A549 (cell line): ENCODE data around the gene NALCN. TPM values are rescaled to one million over a fixed set of nuclear protein-coding genes. Genes with fewer than 3 reads are reported as not detected.

Source experiments
- ATAC-seq, 2 experiments: fragments of 200-7000 bp in 1 of 2; fragments of >200 bp in 1 of 2; cut with Nextera tagmentation in 1 of 2; cut with Tn5 transposase in 1 of 2; 3 replicates each; pipeline versions ENCODE4 v1.8.0 to v1.9.1; 2018 to 2020; ENCODE audit warnings: mild to moderate bottlenecking in 1 of 2, moderate library complexity in 1 of 2
- CTCF ChIA-PET: fragments of 300-600 bp; sonication (Branson Sonifier 250); formaldehyde crosslinking; extraction: SDS; loops from one replicate; lab custom pipeline; 2021; ENCODE audit warnings: antibody characterized with exemption, inconsistent platforms; lab: Yijun Ruan, JAX
- POLR2A ChIA-PET: fragments of 350-600 bp; formaldehyde crosslinking; extraction: SDS; loops from one replicate; lab custom pipeline; 2021; ENCODE audit warnings: antibody characterized with exemption, inconsistent platforms; lab: Yijun Ruan, JAX
- DNase-seq, 2 experiments: peaks; one replicate each; pipeline versions ENCODE4 v3.0.0 to v3.0.0-alpha.2; 2011 to 2016; ENCODE audit warnings: low read depth in 1 of 2, low spot score in 1 of 2
- FAIRE-seq: peaks from 2 replicates; lab custom pipeline; 2011; peaks lifted over from hg19 to GRCh38; lab: Jason Lieb, UNC
- H3K27ac ChIP-seq, 2 experiments: fragments of >200 bp; sonication (Bioruptor Twin); formaldehyde crosslinking; 3 replicates each; pipeline ENCODE4 v1.5.1; 2016 to 2017
- H3K4me1 ChIP-seq: fragments of >200 bp; sonication (Bioruptor Twin); formaldehyde crosslinking; 3 replicates; pipeline ENCODE4 v1.6.1; 2016
- H3K4me2 ChIP-seq: fragments of >200 bp; sonication (Bioruptor Twin); formaldehyde crosslinking; 3 replicates; pipeline ENCODE4 v1.6.1; 2016
- H3K4me3 ChIP-seq: fragments of >200 bp; sonication (Bioruptor Twin); formaldehyde crosslinking; 3 replicates; pipeline ENCODE4 v1.5.1; 2016
- H3K9me3 ChIP-seq: fragments of >200 bp; sonication (Bioruptor Twin); formaldehyde crosslinking; 3 replicates; pipeline ENCODE4 v1.6.1; 2016
- ATOH8 ChIP-seq: fragments of 250-450 bp; sonication (Bioruptor Pico); IDR thresholded peaks from 2 replicates; pipeline ENCODE4 v1.5.0; 2020; ENCODE audit warnings: low read depth, mild to moderate bottlenecking, moderate library complexity
- CTCF ChIP-seq: fragments of >200 bp; sonication (Bioruptor Twin); formaldehyde crosslinking; IDR thresholded peaks from 3 replicates; pipeline ENCODE4 v1.5.1; 2016
- EHF ChIP-seq: fragments of 250-450 bp; sonication (Bioruptor Pico); IDR thresholded peaks from 2 replicates; pipeline ENCODE4 v1.5.0; 2020; ENCODE audit warnings: mild to moderate bottlenecking
- ELK1 ChIP-seq: fragments of 150-350 bp; IDR thresholded peaks from 2 replicates; pipeline ENCODE4 v1.6.1; 2014; ENCODE audit warnings: low read depth, mild to moderate bottlenecking, low read length
- EP300 ChIP-seq, 2 experiments: fragments of >200 bp; sonication (Bioruptor Twin); formaldehyde crosslinking; IDR thresholded peaks; 2 replicates in 1 of 2; 3 replicates in 1 of 2; pipeline ENCODE4 v1.6.1; 2016 to 2017
- ESRRA ChIP-seq: fragments of 150-350 bp; IDR thresholded peaks from 2 replicates; pipeline ENCODE4 v1.6.1; 2014; ENCODE audit warnings: mild to moderate bottlenecking, low read length, borderline replicate concordance
- FOSL2 ChIP-seq, 2 experiments: fragments of 450-650 bp in 1 of 2; fragments of >200 bp in 1 of 2; sonication (Bioruptor Twin) in 1 of 2; formaldehyde crosslinking; IDR thresholded peaks; 2 replicates each; pipeline versions ENCODE4 v1.5.0 to v1.6.1; 2016 to 2020; ENCODE audit warnings: mild to moderate bottlenecking in 1 of 2, moderate library complexity in 1 of 2
- FOXS1 ChIP-seq: fragments of 250-450 bp; sonication (Bioruptor Pico); IDR thresholded peaks from 2 replicates; pipeline ENCODE4 v1.5.0; 2020; ENCODE audit warnings: mild to moderate bottlenecking, moderate library complexity
- HES2 ChIP-seq: fragments of >200 bp; sonication (Bioruptor Twin); formaldehyde crosslinking; IDR thresholded peaks from 2 replicates; pipeline ENCODE4 v1.6.1; 2016
- HEYL ChIP-seq: fragments of 250-450 bp; sonication (Bioruptor Pico); IDR thresholded peaks from 2 replicates; pipeline ENCODE4 v1.8.0; 2021; ENCODE audit warnings: mild to moderate bottlenecking, moderate library complexity
- HMGXB4 ChIP-seq: fragments of 250-450 bp; sonication (Bioruptor Pico); IDR thresholded peaks from 2 replicates; pipeline ENCODE4 v1.5.0; 2021; ENCODE audit warnings: mild to moderate bottlenecking, moderate library complexity, borderline replicate concordance
- JUN ChIP-seq, 2 experiments: fragments of >200 bp; sonication (Bioruptor Twin); formaldehyde crosslinking; IDR thresholded peaks; 2 replicates in 1 of 2; 3 replicates in 1 of 2; pipeline ENCODE4 v1.6.1; 2016 to 2017
- MAZ ChIP-seq: fragments of 150-350 bp; IDR thresholded peaks from 2 replicates; pipeline ENCODE4 v1.6.1; 2014; ENCODE audit warnings: antibody characterized with exemption, low read depth, low read length, borderline replicate concordance
- NFE2L2 ChIP-seq: fragments of 150-350 bp; conservative IDR thresholded peaks from 2 replicates; pipeline ENCODE4 v1.6.1; 2014; ENCODE audit warnings: low read length
- NPAS2 ChIP-seq: fragments of 250-450 bp; sonication (Bioruptor Pico); IDR thresholded peaks from 2 replicates; pipeline ENCODE4 v1.8.0; 2022; ENCODE audit warnings: mild to moderate bottlenecking, moderate library complexity, borderline replicate concordance
- PHF8 ChIP-seq: fragments of 200-600 bp; sonication (generic); IDR thresholded peaks from 2 replicates; pipeline ENCODE4 v1.6.1; 2016; ENCODE audit warnings: low read depth, mild to moderate bottlenecking, antibody characterized with exemption, moderate library complexity, borderline replicate concordance
- POLR2A ChIP-seq: IDR thresholded peaks from 2 replicates; pipeline ENCODE4 v1.6.1; 2012; ENCODE audit warnings: mild to moderate bottlenecking, low read length
- POLR2AphosphoS2 ChIP-seq: conservative IDR thresholded peaks from 2 replicates; pipeline ENCODE4 v1.6.1; 2012; ENCODE audit warnings: low read length, improper control_type of control experiment, inconsistent platforms
- RCOR1 ChIP-seq: fragments of 150-350 bp; IDR thresholded peaks from 2 replicates; pipeline ENCODE4 v1.6.1; 2014; ENCODE audit warnings: antibody characterized with exemption, low read length, low read depth
- RFX5 ChIP-seq: fragments of 450-650 bp; IDR thresholded peaks from 2 replicates; pipeline ENCODE4 v1.7.1; 2014; ENCODE audit warnings: antibody characterized with exemption, mild to moderate bottlenecking, moderate library complexity
- RNF2 ChIP-seq: fragments of 200-600 bp; sonication (generic); IDR thresholded peaks from 2 replicates; pipeline ENCODE4 v1.6.1; 2016; ENCODE audit warnings: low read depth, mild to moderate bottlenecking, antibody characterized with exemption, moderate library complexity, borderline replicate concordance
- SMC3 ChIP-seq: fragments of >200 bp; sonication (Bioruptor Twin); formaldehyde crosslinking; IDR thresholded peaks from 3 replicates; pipeline ENCODE4 v1.6.1; 2018; ENCODE audit warnings: inconsistent platforms
- TFCP2L1 ChIP-seq: fragments of 250-450 bp; sonication (Bioruptor Pico); IDR thresholded peaks from 2 replicates; pipeline ENCODE4 v1.5.0; 2021; ENCODE audit warnings: mild to moderate bottlenecking
- TP53 ChIP-seq: fragments of 250-450 bp; sonication (Bioruptor Pico); IDR thresholded peaks from 2 replicates; pipeline ENCODE4 v1.5.0; 2021; ENCODE audit warnings: mild to moderate bottlenecking, moderate library complexity
- ZNF302 ChIP-seq: fragments of 250-450 bp; sonication (Bioruptor Pico); IDR thresholded peaks from 2 replicates; pipeline ENCODE4 v1.9.0; 2021; ENCODE audit warnings: inconsistent platforms, mild to moderate bottlenecking, moderate library complexity
- ZSCAN20 ChIP-seq: fragments of 250-450 bp; sonication (Bioruptor Pico); IDR thresholded peaks from 2 replicates; pipeline ENCODE4 v1.8.0; 2022; ENCODE audit warnings: mild to moderate bottlenecking, moderate library complexity
- polyA plus RNA-seq, 4 experiments: library from polyadenylated mRNA; depleted of rRNA in 3 of 4; stranded (reverse); fragments of >200 nt; fragmentation: RNase III in 1 of 4; extraction: RNeasy Plus Mini Kit Qiagen cat#74134 plus additional on column Dnase treatment in 1 of 4; gene quantifications; 2 replicates in 3 of 4; 3 replicates in 1 of 4; pipeline ENCODE4 v1.2.3, GENCODE V29; 2011 to 2017
- TF ChIP-seq, protein P1 (sequence below): IDR thresholded peaks from 2 replicates; pipeline ENCODE4 v1.6.1; 2012

The NALCN gene
- polyA plus RNA-seq, 2 of the 4 experiments (the other 2 are of a cell fraction): 1.8 to 4.9 TPM

DNA sequence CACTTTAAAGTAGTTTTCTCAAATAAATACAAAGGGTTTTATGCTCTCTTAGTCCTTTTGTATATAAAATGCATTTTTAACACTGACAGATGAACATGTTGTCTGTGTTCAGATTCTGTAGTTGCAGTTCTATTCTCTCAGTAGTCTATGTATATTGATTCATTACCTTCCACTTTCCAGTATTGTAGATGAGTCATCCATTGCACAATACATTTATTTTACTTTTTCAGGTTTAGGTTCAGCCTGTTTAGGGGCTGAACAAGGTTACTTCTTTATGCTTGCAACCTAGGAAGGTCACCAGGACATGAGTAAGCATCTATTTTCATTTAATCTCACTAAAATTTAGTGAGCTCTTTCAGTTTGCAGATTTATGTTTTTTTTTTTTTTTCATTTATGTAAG lies 173.6 kb downstream of the NALCN start:
- H3K4me2 ChIP-seq: no peak overlapping the region
- DNase-seq (no peak), ATAC-seq (no peak)

DNA sequence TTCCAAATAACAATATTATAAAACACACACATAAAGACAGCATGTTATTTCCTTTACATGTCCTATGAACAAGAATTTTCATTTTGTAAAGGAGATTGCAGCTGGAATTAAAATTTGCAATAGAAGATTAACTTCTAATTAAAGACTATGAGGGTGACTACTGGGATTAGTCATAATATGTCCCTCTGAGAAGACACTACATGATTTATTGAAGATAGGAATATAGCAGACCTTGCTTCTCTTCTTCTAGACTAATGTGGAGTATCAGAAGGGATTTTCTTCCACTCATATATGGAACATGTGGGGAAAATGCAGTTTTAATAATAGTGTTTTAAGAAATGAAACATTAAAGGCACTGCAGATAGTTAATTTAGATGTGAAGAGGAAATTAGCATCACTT lies 177.8 kb downstream of the NALCN start:
- Histone ChIP-seq H3K4me2 (no peak overlapping the region), H3K4me3 (no peak overlapping the region), H3K9me3 (no peaks in the 10 kb centered on the region), H3K27ac (no peak overlapping the region), H3K4me1 (no peaks in the 10 kb centered on the region)
- CTCF ChIA-PET: no interaction called here
- TF ChIP-seq EHF (CRISPR knock-in tag): no peak
- TF ChIP-seq FOXS1 (CRISPR knock-in tag): no peak
- no peak for TF ChIP-seq ELK1
- TF ChIP-seq HES2: no peak
- TF ChIP-seq POLR2AphosphoS2: no peak
- TF ChIP-seq HMGXB4 (CRISPR knock-in tag): no peak
- no peak for TF ChIP-seq TFCP2L1 (CRISPR knock-in tag)
- TF ChIP-seq FOSL2 (IDR thresholded peaks at IDR 0.05): no peak
- TF ChIP-seq FOSL2 (CRISPR knock-in tag; IDR thresholded peaks at IDR 0.05): no peak
- no peak for TF ChIP-seq POLR2A
- no peak for TF ChIP-seq HEYL (CRISPR knock-in tag)
- TF ChIP-seq PHF8: no peak
- no peak for TF ChIP-seq SMC3
- TF ChIP-seq NFE2L2: no peak
- TF ChIP-seq ATOH8 (CRISPR knock-in tag): no peak
- no peak for TF ChIP-seq JUN (IDR thresholded peaks at IDR 0.05)
- TF ChIP-seq MAZ: no peak
- TF ChIP-seq ZNF302 (CRISPR knock-in tag): no peak
- TF ChIP-seq, protein P1, sequence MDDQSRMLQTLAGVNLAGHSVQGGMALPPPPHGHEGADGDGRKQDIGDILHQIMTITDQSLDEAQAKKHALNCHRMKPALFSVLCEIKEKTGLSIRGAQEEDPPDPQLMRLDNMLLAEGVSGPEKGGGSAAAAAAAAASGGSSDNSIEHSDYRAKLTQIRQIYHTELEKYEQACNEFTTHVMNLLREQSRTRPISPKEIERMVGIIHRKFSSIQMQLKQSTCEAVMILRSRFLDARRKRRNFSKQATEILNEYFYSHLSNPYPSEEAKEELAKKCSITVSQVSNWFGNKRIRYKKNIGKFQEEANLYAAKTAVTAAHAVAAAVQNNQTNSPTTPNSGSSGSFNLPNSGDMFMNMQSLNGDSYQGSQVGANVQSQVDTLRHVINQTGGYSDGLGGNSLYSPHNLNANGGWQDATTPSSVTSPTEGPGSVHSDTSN: no peak
- no peak for FAIRE-seq
- ATAC-seq: no peak
- no peak for DNase-seq
- POLR2A ChIA-PET: no interaction called here

More for the DNA sequence above, 173.6 kb downstream of the NALCN start:
- Histone ChIP-seq H3K27ac (no peak overlapping the region), H3K4me3 (no peak overlapping the region), H3K9me3 (no peaks in the 10 kb centered on the region)
- POLR2A ChIA-PET: no interaction called here
- CTCF ChIA-PET: no interaction called here
- no peak for FAIRE-seq
- TF ChIP-seq ESRRA (no peak), NFE2L2 (no peak), TP53 (CRISPR knock-in tag) (no peak), TFCP2L1 (CRISPR knock-in tag) (no peak), EP300 (IDR thresholded peaks at IDR 0.05) (no peak), NPAS2 (CRISPR knock-in tag) (no peak), ZSCAN20 (no peak), RCOR1 (no peak), CTCF (no peak), RFX5 (no peak), RNF2 (no peak), SMC3 (no peak)
- TF ChIP-seq, all 56 proteins: peak for 0
- no peaks in the 10 kb centered on the region for H3K4me1 ChIP-seq
